ENCODE measurements around the gene TUBGCP6.

DNA sequence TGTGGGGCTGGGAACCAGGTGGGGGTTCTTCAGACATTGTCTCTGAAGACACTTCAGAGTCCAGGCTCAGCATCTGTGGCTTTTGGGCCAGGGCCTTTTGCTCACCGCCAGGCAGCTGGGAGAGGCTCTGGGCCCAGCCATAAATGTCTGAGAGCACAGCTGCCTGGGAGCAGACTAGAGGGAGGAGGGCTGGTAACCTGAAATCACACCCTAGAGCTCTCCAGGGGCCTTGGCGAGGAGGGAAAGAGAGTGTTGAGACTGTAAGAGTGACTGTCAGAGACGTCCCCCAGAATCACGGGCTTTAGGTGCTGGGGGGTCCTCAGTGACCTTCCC lies 55.0 kb downstream of the TUBGCP6 start:
- TF ChIP-seq POLR2A (IDR thresholded peaks at IDR 0.05): no peak
- TF ChIP-seq, protein P1, sequence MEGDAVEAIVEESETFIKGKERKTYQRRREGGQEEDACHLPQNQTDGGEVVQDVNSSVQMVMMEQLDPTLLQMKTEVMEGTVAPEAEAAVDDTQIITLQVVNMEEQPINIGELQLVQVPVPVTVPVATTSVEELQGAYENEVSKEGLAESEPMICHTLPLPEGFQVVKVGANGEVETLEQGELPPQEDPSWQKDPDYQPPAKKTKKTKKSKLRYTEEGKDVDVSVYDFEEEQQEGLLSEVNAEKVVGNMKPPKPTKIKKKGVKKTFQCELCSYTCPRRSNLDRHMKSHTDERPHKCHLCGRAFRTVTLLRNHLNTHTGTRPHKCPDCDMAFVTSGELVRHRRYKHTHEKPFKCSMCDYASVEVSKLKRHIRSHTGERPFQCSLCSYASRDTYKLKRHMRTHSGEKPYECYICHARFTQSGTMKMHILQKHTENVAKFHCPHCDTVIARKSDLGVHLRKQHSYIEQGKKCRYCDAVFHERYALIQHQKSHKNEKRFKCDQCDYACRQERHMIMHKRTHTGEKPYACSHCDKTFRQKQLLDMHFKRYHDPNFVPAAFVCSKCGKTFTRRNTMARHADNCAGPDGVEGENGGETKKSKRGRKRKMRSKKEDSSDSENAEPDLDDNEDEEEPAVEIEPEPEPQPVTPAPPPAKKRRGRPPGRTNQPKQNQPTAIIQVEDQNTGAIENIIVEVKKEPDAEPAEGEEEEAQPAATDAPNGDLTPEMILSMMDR (IDR thresholded peaks at IDR 0.05): no peak
